BLaER1 (cell line): ENCODE measurements around the gene ADAM11.
A peak's percentile ranks its signal among the peaks of the same experiment; 100 is the strongest.
"Not testable (repeated sequence)": the region's sequence is repeated elsewhere in the genome, so short reads cannot be mapped to it uniquely, and the experiment has no call there.

Experiments
- H3K27ac ChIP-seq: shearing (Covaris generic); formaldehyde crosslinking; 2 replicates; pipeline ENCODE4 v1.8.1; 2022
- H3K27me3 ChIP-seq: shearing (Covaris generic); formaldehyde crosslinking; 2 replicates; pipeline ENCODE4 v1.8.1; 2022
- H3K36me3 ChIP-seq: shearing (Covaris generic); formaldehyde crosslinking; 2 replicates; pipeline ENCODE4 v1.8.1; 2022
- H3K4me1 ChIP-seq: shearing (Covaris generic); formaldehyde crosslinking; 2 replicates; pipeline ENCODE4 v1.8.1; 2022
- H3K4me2 ChIP-seq: shearing (Covaris generic); formaldehyde crosslinking; 2 replicates; pipeline ENCODE4 v1.8.1; 2022
- H3K4me3 ChIP-seq: shearing (Covaris generic); formaldehyde crosslinking; 2 replicates; pipeline ENCODE4 v1.8.1; 2022
- H3K9ac ChIP-seq: shearing (Covaris generic); formaldehyde crosslinking; 2 replicates; pipeline ENCODE4 v1.8.1; 2022
- H3K9me3 ChIP-seq: shearing (Covaris generic); formaldehyde crosslinking; 2 replicates; pipeline ENCODE4 v1.8.1; 2022
- H4K20me1 ChIP-seq: shearing (Covaris generic); formaldehyde crosslinking; 2 replicates; pipeline ENCODE4 v1.8.1; 2022
- Cebpa-rat ChIP-seq: shearing (Covaris generic); IDR thresholded peaks from 2 replicates; pipeline ENCODE4 v1.8.1; 2022

ADAM11 gene

DNA sequence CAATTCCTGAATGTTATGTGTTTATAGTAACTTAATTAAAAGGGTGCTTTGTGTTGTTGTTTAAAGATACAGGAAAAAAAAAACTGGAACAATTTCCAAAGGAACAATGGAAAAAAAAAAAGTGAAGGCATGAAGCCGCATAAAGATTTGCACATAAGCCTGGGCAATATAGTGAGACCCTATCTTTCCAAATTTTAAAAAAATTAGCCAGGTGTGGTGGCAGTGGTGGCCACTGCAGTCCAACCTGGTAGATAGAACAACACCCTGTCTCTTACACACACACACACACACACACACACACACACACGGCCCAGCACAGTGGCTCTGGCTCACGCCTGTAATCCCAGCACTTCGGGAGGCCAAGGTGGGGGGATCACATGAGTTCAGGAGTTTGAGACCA lies 49.4 kb downstream of the ADAM11 start:
- Histone ChIP-seq H3K27ac (peak overlapping the region; percentile 12; the same call in 1 of the 2 replicates), H3K27me3 (no peaks in the 10 kb centered on the region), H3K4me2 (peak overlapping the region; percentile 46), H3K9me3 (no peaks in the 10 kb centered on the region), H3K36me3 (peaks cover 38% of the 10 kb centered on the region), H4K20me1 (peaks cover 83% of the 10 kb centered on the region), H3K9ac (no peak overlapping the region), H3K4me1 (peaks cover 27% of the 10 kb centered on the region), H3K4me3 (no peak overlapping the region)
- TF ChIP-seq Cebpa-rat: no peak

DNA sequence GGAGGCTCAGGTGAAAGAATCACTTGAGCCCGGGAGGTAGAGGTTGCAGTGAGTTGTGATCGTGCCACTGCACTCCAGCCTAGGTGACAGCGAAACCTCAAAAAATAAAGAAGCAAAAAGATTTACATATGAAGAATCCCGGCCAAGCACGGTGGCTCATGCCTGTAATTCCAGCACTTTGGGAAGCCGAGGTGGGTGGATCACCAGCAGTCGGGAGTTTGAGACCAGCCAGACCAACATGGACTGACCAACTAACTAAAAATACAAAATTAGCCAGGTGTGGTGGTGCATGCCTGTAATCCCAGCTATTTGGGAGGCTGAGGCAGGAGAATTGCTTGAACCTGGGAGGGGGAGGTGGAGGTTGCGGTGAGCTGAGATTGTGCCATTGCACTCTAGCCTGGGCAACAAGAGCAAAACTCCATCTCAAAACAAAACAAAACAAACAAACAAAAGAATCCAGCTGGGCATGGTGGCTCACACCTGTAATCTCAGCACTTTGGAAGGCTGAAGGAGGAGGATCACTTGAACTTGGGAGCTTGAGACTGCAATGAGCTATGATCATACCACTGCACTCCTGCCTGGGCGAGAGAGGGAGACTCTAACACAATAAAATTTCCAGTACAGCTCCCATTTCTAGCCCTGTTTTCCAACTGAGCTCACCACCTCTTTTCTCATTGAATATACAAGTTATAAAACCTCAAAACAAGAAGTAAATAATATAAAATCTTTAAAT lies 50.0 kb downstream of the ADAM11 start:
- Histone ChIP-seq H3K36me3 (peaks cover 38% of the 10 kb centered on the region), H3K4me1 (peaks cover 27% of the 10 kb centered on the region), H4K20me1 (peaks cover 83% of the 10 kb centered on the region), H3K4me2 (peak overlapping the region; percentile 46; the same call in 1 of the 2 replicates)
- H3K9ac ChIP-seq, H3K9me3 ChIP-seq, H3K4me3 ChIP-seq, H3K27me3 ChIP-seq, H3K27ac ChIP-seq: not testable (repeated sequence)

DNA sequence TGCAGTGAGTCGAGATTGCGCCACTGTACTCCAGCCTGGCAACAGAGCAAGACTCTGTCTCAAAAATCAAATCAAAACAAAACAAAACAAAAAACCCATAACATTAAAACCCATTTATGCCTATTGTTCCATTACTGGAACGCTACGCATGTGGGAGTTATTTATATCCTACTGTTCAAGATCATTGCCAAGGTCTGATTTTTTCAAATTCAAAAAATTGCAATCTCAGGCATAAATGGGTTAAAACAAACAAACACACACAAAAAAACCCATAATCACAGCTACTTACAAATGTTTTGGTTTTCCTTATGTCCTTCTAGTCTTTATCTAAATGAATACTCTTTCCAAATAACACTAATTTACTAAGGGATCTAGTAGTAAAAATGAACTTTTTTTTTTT lies 53.5 kb downstream of the ADAM11 start:
- Histone ChIP-seq H3K27ac (no peak overlapping the region), H3K4me2 (no peak overlapping the region), H3K9me3 (no peaks in the 10 kb centered on the region), H3K27me3 (no peaks in the 10 kb centered on the region), H3K9ac (no peak overlapping the region), H3K4me3 (no peak overlapping the region), H3K36me3 (peaks cover 14% of the 10 kb centered on the region; the same call in 1 of the 2 replicates), H3K4me1 (peaks cover 26% of the 10 kb centered on the region), H4K20me1 (peaks cover 93% of the 10 kb centered on the region)
- no peak for TF ChIP-seq Cebpa-rat

DNA sequence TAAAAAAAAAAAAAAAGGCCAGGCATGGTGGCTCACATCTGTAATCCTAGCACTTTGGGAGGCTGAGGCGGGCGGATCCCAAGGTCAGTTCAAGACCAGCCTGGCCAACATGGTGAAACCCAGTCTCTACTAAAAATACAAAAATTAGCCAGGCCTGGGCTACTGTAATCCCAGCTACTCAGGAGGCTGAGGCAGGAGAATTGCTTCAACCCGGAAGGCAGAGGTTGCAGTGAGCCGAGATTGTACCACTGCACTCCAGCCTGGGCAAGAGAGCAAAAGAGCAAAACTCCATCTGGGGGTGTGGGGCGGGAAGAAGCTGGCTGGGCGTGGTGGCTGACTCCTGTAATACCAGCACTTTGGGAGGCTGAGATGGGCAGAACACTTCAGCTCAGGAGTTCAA lies 59.7 kb downstream of the ADAM11 start:
- not testable (repeated sequence) for H3K4me3 ChIP-seq, H3K9me3 ChIP-seq, H3K4me1 ChIP-seq, H3K4me2 ChIP-seq, H3K27me3 ChIP-seq, H3K9ac ChIP-seq, H3K27ac ChIP-seq
- Histone ChIP-seq H3K36me3 (peaks cover 30% of the 10 kb centered on the region), H4K20me1 (peaks cover 75% of the 10 kb centered on the region)

DNA sequence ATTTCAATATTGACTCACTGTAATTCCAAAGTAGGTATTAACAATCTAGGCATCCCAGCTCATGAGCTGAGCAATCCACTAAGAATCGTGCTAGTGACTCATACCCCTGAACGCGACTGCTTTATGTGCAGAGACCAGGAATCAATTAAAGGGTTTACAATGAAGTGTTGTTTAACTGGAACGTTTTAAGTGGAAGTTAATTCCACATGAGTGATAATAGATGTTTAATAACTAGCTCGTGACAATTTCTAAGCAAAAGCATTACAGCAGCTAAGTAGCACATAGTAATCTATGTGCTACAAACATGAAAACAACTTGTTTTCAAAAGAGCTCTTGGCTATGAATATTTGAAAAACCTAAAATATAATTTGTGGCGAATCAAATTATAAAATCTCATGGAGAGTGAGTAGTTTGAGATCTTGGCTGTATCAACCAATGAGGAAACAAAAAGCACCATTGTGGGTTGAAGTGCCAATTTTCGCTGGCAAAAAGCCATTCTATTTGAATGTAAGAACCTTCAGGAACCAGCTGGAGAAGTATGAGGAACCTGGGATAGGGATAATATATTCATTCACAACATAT lies 61.9 kb downstream of the ADAM11 start:
- TF ChIP-seq Cebpa-rat: no peak
- H3K9me3 ChIP-seq: no peaks in the 10 kb centered on the region
- H3K27ac ChIP-seq: no peak overlapping the region
- no peaks in the 10 kb centered on the region for H3K27me3 ChIP-seq
- no peak overlapping the region for H3K4me2 ChIP-seq
- peaks cover 9% of the 10 kb centered on the region for H3K4me1 ChIP-seq
- H3K4me3 ChIP-seq: no peak overlapping the region
- H3K9ac ChIP-seq: no peak overlapping the region
- H3K36me3 ChIP-seq: peaks cover 36% of the 10 kb centered on the region
- H4K20me1 ChIP-seq: peaks cover 64% of the 10 kb centered on the region

DNA sequence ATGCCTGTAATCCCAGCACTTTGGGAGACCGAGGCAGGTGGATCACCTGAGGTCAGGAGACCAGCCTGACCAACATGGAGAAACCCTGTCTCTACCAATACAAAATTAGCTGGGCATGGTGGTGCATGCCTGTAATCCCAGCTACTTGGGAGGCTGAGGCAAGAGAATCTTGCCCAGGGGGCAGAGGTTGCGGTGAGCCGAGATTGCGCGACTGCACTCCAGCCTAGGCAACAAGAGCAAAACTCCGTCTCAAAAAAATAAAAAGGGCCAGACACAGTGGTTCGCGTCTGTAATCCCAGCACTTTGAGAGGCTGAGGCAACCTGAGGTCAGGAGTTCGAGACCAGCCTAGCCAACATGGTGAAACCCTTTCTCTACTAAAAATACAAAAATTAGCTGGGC lies 66.4 kb downstream of the ADAM11 start:
- H3K4me3 ChIP-seq, H3K27ac ChIP-seq, H3K9ac ChIP-seq, H3K9me3 ChIP-seq: not testable (repeated sequence)
- peaks cover 24% of the 10 kb centered on the region for H3K36me3 ChIP-seq
- peaks cover 63% of the 10 kb centered on the region for H4K20me1 ChIP-seq
- H3K4me2 ChIP-seq: peak overlapping the region; percentile 83
- H3K4me1 ChIP-seq: peaks cover 36% of the 10 kb centered on the region
- H3K27me3 ChIP-seq: peaks cover 35% of the 10 kb centered on the region

DNA sequence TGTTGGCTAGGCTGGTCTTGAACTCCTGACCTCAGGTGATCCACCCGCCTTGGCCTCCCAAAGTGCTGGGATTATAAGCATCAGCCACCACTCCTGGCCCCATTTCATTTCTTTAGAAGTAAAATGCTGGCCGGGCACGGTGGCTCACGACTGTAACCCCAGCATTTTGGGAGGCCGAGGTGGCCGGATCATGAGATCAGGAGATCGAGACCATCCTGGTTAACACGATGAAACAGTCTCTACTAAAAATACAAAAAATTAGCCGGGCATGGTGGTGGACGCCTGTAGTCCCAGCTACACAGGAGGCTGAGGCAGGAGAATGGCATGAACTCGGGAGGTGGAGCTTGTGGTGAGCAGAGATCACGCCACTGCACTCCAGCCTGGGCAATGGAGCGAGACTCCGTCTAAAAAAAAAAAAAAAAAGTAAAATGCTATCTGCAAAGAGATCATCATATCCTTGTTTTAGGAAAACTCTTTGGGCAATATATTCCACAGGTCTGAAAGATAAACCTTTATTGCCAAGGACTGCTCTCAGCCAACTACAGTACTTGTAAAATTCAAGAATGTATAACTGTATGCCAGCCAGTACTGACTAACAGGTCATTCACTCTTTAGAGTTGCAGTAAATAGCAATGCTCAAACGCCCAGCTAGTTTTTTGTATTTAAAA lies 67.5 kb downstream of the ADAM11 start:
- Histone ChIP-seq H3K4me1 (peaks cover 46% of the 10 kb centered on the region), H3K4me3 (peak overlapping the region; percentile 84; the same call in 1 of the 2 replicates), H4K20me1 (peaks cover 53% of the 10 kb centered on the region), H3K27me3 (peaks cover 46% of the 10 kb centered on the region), H3K4me2 (peak overlapping the region; percentile 83), H3K27ac (peak overlapping the region; percentile 93), H3K9me3 (no peaks in the 10 kb centered on the region), H3K9ac (no peak overlapping the region), H3K36me3 (peaks cover 18% of the 10 kb centered on the region)
- no peak for TF ChIP-seq Cebpa-rat

DNA sequence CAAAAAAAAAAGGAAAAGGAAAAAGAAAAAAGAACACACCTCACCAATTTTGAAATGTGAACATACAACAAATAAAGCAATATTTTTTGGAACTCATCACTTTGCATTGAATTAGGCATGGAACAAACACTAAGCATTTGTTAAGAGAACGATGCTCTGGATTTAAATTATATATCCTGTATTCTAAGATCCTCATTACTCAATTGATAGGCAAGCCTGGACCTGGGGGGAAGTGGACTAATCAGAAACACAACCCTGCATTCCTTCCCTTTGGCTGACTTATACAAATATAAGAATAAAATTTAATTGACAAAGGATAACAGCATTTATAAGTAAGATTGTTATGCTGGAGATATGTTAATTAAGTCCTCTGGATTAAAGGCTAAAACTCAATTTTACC lies 69.1 kb downstream of the ADAM11 start:
- H3K9me3 ChIP-seq: no peaks in the 10 kb centered on the region
- peaks cover 52% of the 10 kb centered on the region for H3K27me3 ChIP-seq
- peaks cover 46% of the 10 kb centered on the region for H4K20me1 ChIP-seq
- H3K27ac ChIP-seq: peak overlapping the region; percentile 93
- H3K4me1 ChIP-seq: peaks cover 51% of the 10 kb centered on the region
- no peak for TF ChIP-seq Cebpa-rat
- H3K9ac ChIP-seq: peak overlapping the region; percentile 90
- H3K4me3 ChIP-seq: peak overlapping the region; percentile 84
- H3K36me3 ChIP-seq: peaks cover 18% of the 10 kb centered on the region
- peak overlapping the region; percentile 83 for H3K4me2 ChIP-seq

DNA sequence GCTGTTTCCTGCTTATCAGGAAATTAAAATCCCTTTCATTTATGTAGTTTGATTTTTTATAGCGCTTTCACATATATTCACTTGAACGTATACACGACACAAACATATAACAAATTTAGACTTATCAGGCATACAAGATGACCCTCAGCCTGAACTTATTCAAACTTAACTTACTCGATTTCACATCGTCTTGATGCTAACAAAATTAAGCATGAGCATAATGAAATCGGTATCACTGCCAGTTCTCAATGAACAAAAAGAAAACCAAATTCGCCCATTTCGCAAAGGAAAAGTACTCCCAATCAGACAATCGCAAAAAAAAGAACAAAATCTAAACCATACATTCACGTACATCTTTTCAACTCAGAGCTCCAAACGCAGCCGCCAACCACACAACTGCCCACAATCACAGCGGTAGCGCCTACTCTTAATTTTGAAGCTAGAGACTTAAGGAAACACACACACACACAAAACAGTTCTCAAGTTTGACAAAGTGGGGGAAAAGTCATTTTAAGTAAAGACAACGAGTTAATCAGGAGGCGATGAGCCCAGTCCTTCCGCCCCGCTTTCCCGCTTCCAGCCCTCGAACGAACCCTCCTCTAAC lies 70.2 kb downstream of the ADAM11 start:
- H4K20me1 ChIP-seq: peaks cover 37% of the 10 kb centered on the region
- H3K4me2 ChIP-seq: peak overlapping the region; percentile 83
- peak overlapping the region; percentile 84 for H3K4me3 ChIP-seq
- no peak for TF ChIP-seq Cebpa-rat
- H3K9me3 ChIP-seq: no peaks in the 10 kb centered on the region
- peaks cover 7% of the 10 kb centered on the region; the same call in 1 of the 2 replicates for H3K36me3 ChIP-seq
- H3K27me3 ChIP-seq: peaks cover 52% of the 10 kb centered on the region
- H3K9ac ChIP-seq: peak overlapping the region; percentile 90
- H3K4me1 ChIP-seq: peaks cover 51% of the 10 kb centered on the region
- H3K27ac ChIP-seq: peak overlapping the region; percentile 93
